MM.1S (cell line): ENCODE data around the gene MYO6.

Experiments used
- CTCF ChIP-seq: fragments of 300-600 bp; sonication (generic); IDR thresholded peaks from 2 replicates; pipeline ENCODE4 v1.5.1; 2016; ENCODE audit warnings: antibody characterized with exemption, low read length, mixed read lengths
- EZH2 ChIP-seq: fragments of 300-600 bp; sonication (generic); optimal IDR thresholded peaks from 2 replicates; pipeline ENCODE3; 2017; ENCODE audit warnings: low read depth, mild to moderate bottlenecking, antibody characterized with exemption, low read length, mixed read lengths
- EZH2phosphoT487 ChIP-seq: fragments of 300-600 bp; sonication (generic); IDR thresholded peaks from 2 replicates; pipeline ENCODE4 v1.6.1; 2018; ENCODE audit warnings: antibody characterized with exemption, low read length

- no peak for TF ChIP-seq CTCF
- TF ChIP-seq EZH2phosphoT487 = no peak
- no peak for TF ChIP-seq EZH2
Measured at GRCh38 chr6:75748743-75749538, at the start of gene MYO6.
